ENCODE results near the gene MYO1E. TPM values are rescaled to one million over a fixed set of nuclear protein-coding genes. Genes with fewer than 3 reads are reported as not detected.

MYO1E gene
- total RNA-seq, 1 donor from 2014 or later: 23.6 TPM

GRCh38 chr15:59360305-59360704, 12.4 kb downstream of the MYO1E start:
- no peak for DNase-seq
- no peak overlapping the region for H3K27ac ChIP-seq (replicated peaks)
- no peak overlapping the region for H3K4me3 ChIP-seq
- H3K36me3 ChIP-seq: no peaks in the 10 kb centered on the region
- H3K4me1 ChIP-seq: no peaks in the 10 kb centered on the region
- intact Hi-C loops (cut with micrococcal nuclease): no loop called here
- H3K27me3 ChIP-seq (ENCODE audit: low read depth): no peaks in the 10 kb centered on the region
- no peaks in the 10 kb centered on the region for H3K9me3 ChIP-seq (replicated peaks)
- peak; percentile 22 for TF ChIP-seq CTCF (IDR thresholded peaks at IDR 0.05; ENCODE audit: borderline replicate concordance)

- H3K27ac ChIP-seq (replicated peaks): no peak overlapping the region
- no peaks in the 10 kb centered on the region for H3K9me3 ChIP-seq (replicated peaks)
- peaks cover 39% of the 10 kb centered on the region for H3K4me1 ChIP-seq
- intact Hi-C loops (cut with micrococcal nuclease): no loop called here
- no peak for DNase-seq
- no peak for TF ChIP-seq CTCF (IDR thresholded peaks at IDR 0.05; ENCODE audit: borderline replicate concordance)
- no peak overlapping the region for H3K4me3 ChIP-seq
- H3K27me3 ChIP-seq (ENCODE audit: low read depth): no peaks in the 10 kb centered on the region
- H3K36me3 ChIP-seq: no peaks in the 10 kb centered on the region
These were observed 16.9 kb downstream of the MYO1E start for GRCh38 chr15:59355730-59356129.

- Histone ChIP-seq H3K27me3 (ENCODE audit: low read depth) (no peaks in the 10 kb centered on the region), H3K4me3 (no peak overlapping the region), H3K4me1 (peaks cover 51% of the 10 kb centered on the region), H3K9me3 (replicated peaks) (no peaks in the 10 kb centered on the region), H3K27ac (replicated peaks) (peak overlapping the region; percentile 25), H3K36me3 (no peaks in the 10 kb centered on the region)
- intact Hi-C loops (cut with micrococcal nuclease): no loop called here
- TF ChIP-seq CTCF (IDR thresholded peaks at IDR 0.05; ENCODE audit: borderline replicate concordance): no peak
- no peak for DNase-seq
These were observed 18.1 kb downstream of the MYO1E start for GRCh38 chr15:59354417-59355031.

- Histone ChIP-seq H3K9me3 (replicated peaks) (no peaks in the 10 kb centered on the region), H3K4me1 (peaks cover 56% of the 10 kb centered on the region), H3K27me3 (ENCODE audit: low read depth) (no peaks in the 10 kb centered on the region), H3K27ac (replicated peaks) (peak overlapping the region; percentile 25), H3K4me3 (no peak overlapping the region), H3K36me3 (no peaks in the 10 kb centered on the region)
- intact Hi-C loops (cut with micrococcal nuclease): no loop called here
- TF ChIP-seq CTCF (IDR thresholded peaks at IDR 0.05; ENCODE audit: borderline replicate concordance): no peak
- DNase-seq: no peak
These were observed 18.7 kb downstream of the MYO1E start for GRCh38 chr15:59353994-59354416.

GRCh38 chr15:59352683-59353082, 20.0 kb downstream of the MYO1E start:
- Histone ChIP-seq H3K27me3 (ENCODE audit: low read depth) (no peaks in the 10 kb centered on the region), H3K36me3 (no peaks in the 10 kb centered on the region), H3K4me3 (peak overlapping the region; percentile 27), H3K4me1 (peaks cover 64% of the 10 kb centered on the region), H3K27ac (replicated peaks) (peak overlapping the region; percentile 80), H3K9me3 (replicated peaks) (no peaks in the 10 kb centered on the region)
- no peak for TF ChIP-seq CTCF (IDR thresholded peaks at IDR 0.05; ENCODE audit: borderline replicate concordance)
- intact Hi-C loops (cut with micrococcal nuclease): no loop called here
- no peak for DNase-seq
